Activated CD4-positive, CD25-positive, alpha-beta regulatory T cell treated with anti-CD3 and anti-CD28 coated beads, Interleukin-2, amount 50 U/mL, for 16 hours (primary cell): ENCODE results near the gene PRXL2A.
"Not testable (repeated sequence)": the region's sequence is repeated elsewhere in the genome, so short reads cannot be mapped to it uniquely, and the experiment has no call there.

Source experiments
- DNase-seq: peaks from one replicate; pipeline ENCODE4 v3.0.0-alpha.2; 2020; ENCODE audit warnings: low read depth, low spot score

PRXL2A gene

GRCh38 chr10:80474941-80475340, 66.6 kb downstream of the PRXL2A start:
- DNase-seq = no peak

DNA sequence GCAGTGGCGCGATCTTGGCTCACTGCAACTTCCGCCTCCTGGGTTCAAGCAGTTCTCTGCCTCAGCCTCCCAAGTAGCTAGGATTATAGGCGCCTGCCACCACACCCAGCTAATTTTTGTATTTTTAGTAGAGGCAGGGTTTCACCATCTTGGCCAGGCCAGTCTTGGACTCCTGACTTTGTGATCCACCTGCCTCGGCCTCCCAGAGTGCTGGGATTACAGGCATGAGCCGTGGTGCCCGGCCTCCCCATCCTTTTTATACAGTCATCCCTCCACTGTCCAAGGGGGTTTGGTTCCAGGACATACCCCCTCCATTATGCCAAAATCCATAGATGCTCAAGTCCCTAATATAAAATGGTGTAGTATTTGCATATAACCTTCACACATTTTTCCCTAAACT, 67.3 kb downstream of the PRXL2A start:
- not testable (repeated sequence) for DNase-seq

- no peak for DNase-seq
Measured at GRCh38 chr10:80476685-80477084, 68.3 kb downstream of the PRXL2A start.

- DNase-seq = no peak
Measured at GRCh38 chr10:80477813-80478212, 69.5 kb downstream of the PRXL2A start.

- DNase-seq = not testable (repeated sequence)
Measured at GRCh38 chr10:80480373-80480772, 72.0 kb downstream of the PRXL2A start.

DNA sequence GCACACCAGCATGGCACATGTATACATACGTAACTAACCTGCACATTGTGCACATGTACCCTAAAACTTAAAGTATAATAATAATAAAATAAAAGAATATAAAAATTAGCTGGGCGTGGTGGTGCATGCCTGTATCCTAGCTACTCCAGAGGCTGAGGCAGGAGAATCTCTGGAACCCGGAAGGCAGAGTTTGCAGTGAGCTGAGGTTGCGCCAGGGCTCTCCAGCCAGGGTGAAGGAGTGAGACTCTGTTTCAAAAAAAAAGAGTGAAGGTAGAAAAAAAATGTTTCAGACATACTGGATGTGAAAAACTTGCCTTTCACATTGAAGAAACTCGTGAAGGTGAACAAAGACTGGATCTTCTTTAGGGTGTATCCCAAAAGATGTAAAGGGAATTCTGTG, 72.5 kb downstream of the PRXL2A start:
- DNase-seq = no peak

DNA sequence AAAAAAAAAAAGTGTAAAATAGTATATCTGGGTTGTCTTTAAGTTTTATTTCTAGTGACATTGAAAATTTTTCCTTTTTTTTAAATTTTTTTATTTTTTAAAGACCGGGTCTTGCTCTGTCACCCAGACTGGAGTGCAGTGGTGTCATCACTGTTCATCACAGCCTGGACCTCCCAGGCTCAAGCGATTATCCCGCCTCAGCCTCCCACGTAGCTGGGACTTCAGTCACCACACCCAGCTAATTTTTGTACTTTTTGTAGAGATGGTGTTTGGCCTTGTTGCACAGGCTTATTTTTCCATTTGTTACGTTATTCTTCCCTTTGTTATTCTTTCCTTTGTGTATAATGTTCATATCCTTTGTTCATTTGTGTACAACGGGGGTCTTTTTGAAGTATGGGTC, 75.9 kb downstream of the PRXL2A start:
- DNase-seq = no peak

DNA sequence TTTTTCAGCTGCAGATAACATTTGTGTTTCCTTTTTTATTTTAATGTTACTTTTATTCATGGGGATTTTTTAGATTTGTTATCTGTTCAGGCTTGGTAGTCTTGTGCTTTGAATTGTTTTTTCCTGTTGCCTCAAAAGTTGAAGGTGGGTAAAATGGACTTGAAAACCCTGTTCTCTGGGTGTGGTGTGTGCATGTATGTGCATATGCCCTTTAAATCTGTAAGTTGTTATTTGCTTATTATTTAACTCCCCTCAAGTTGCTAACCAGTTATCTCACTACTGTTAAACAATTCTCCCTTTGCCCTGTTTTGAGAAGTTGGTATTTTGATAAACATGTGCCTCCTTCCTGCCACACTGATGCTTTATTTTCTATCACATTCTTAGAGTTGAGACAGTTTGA, 76.3 kb downstream of the PRXL2A start:
- no peak for DNase-seq

DNA sequence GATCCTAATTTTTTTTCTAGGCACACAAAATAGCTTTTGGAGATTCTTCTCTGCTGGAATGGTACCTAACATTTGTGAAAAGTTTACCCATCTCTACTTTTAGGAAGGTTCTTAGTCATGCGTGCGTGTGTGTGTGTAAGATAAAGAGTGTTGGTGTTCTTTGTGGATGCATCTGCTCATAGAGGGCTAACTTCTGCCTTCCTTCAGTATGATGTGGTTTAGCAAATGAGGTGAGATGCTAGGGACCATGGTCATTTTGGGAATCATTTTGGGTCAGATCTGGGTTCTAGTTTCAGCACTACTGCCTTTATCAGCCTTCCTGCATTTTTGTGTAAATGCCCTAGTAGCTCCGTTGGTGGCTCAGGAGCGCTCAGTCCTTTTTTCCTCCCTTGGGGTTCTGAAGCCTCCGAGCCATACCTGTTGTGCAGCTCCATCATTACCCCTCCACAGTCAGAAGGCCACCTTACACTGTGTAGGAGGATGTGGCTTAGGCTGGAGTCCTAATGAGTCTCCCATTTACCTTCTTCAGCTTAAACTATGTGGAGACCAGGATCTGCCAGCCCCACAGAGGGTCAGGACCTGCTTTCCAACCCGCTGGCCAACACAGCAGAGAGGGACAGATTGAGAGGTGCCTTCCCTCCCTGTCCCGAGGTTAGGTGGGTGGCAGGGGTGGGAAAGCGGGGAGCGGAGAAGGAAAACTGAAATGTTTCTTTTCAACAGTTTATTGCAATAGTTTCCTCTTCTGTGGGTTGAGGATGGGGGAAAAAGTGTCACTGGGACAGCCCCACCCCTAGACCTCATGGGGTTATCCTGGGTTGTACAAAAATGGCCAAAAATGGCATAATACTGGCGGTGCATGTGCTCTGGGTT, 77.0 kb downstream of the PRXL2A start:
- no peak for DNase-seq

- DNase-seq = no peak
Measured at GRCh38 chr10:80485946-80486764, 77.8 kb downstream of the PRXL2A start.
